HepG2 (cell line): ENCODE measurements around the gene C1orf35. TPM values are rescaled to one million over a fixed set of nuclear protein-coding genes. Genes with fewer than 3 reads are reported as not detected.

Experiments
- ATF4 ChIP-seq, 2 experiments: fragments of 450-650 bp in 1 of 2; sonication (generic) in 1 of 2; formaldehyde crosslinking; IDR thresholded peaks; 2 replicates each; pipeline versions ENCODE4 v1.5.0 to v1.8.0; 2020 to 2022; ENCODE audit warnings: mild to moderate bottlenecking in 1 of 2, missing genetic modification reagents in 1 of 2
- ERF ChIP-seq: IDR thresholded peaks from 2 replicates; pipeline ENCODE4 v1.6.1; 2018; ENCODE audit warnings: missing biosample characterization, missing genetic modification reagents
- GATAD2A ChIP-seq: IDR thresholded peaks from 2 replicates; pipeline ENCODE4 v1.6.1; 2016
- HOXA5 ChIP-seq: sonication (generic); formaldehyde crosslinking; IDR thresholded peaks from 2 replicates; pipeline ENCODE4 v1.4.0; 2020; ENCODE audit warnings: missing genetic modification reagents
- MED8 ChIP-seq: sonication (generic); formaldehyde crosslinking; IDR thresholded peaks from 2 replicates; pipeline ENCODE4 v1.8.1; 2023; ENCODE audit warnings: mild to moderate bottlenecking, missing genetic modification reagents; ENCODE audit not compliant: insufficient replicate concordance
- MTA1 ChIP-seq: sonication (generic); formaldehyde crosslinking; IDR thresholded peaks from 2 replicates; pipeline ENCODE4 v1.4.0; 2020; ENCODE audit warnings: missing genetic modification reagents, mild to moderate bottlenecking, borderline replicate concordance
- MTERF4 ChIP-seq: sonication (generic); formaldehyde crosslinking; IDR thresholded peaks from 2 replicates; pipeline ENCODE4 v1.8.0; 2023; ENCODE audit warnings: mild to moderate bottlenecking, missing genetic modification reagents
- PHF8 ChIP-seq: sonication (generic); formaldehyde crosslinking; IDR thresholded peaks from 2 replicates; pipeline ENCODE4 v1.5.0; 2020; ENCODE audit warnings: missing genetic modification reagents
- REST ChIP-seq, 2 experiments: IDR thresholded peaks; 2 replicates each; pipeline ENCODE4 v1.6.1; 2011 to 2012; ENCODE audit warnings: low read length in 2 of 2, borderline replicate concordance in 1 of 2, low read depth in 1 of 2, mild to moderate bottlenecking in 1 of 2, moderate library complexity in 1 of 2
- SKI ChIP-seq: fragments of 450-650 bp; IDR thresholded peaks from one replicate; pipeline ENCODE4 v1.6.1; 2018; ENCODE audit warnings: mild to moderate bottlenecking; ENCODE audit not compliant: partially characterized antibody
- TBX3 ChIP-seq: fragments of 450-650 bp; IDR thresholded peaks from 2 replicates; pipeline ENCODE4 v1.6.1; 2017; ENCODE audit warnings: antibody characterized with exemption, mild to moderate bottlenecking, inconsistent platforms, borderline replicate concordance
- WIZ ChIP-seq: sonication (generic); formaldehyde crosslinking; IDR thresholded peaks from 2 replicates; pipeline ENCODE4 v1.5.1; 2020; ENCODE audit warnings: mild to moderate bottlenecking, missing genetic modification reagents
- ZBTB49 ChIP-seq: sonication (generic); formaldehyde crosslinking; IDR thresholded peaks from 2 replicates; pipeline ENCODE4 v1.4.0; 2020; ENCODE audit warnings: missing genetic modification reagents, borderline replicate concordance
- ZFY ChIP-seq: sonication (generic); formaldehyde crosslinking; IDR thresholded peaks from 2 replicates; pipeline ENCODE4 v1.4.0; 2020; ENCODE audit warnings: missing genetic modification reagents
- ZNF749 ChIP-seq: sonication (generic); formaldehyde crosslinking; IDR thresholded peaks from 2 replicates; pipeline ENCODE4 v1.8.0; 2022; ENCODE audit warnings: mild to moderate bottlenecking, missing genetic modification reagents, moderate library complexity, borderline replicate concordance
- polyA plus RNA-seq, 8 experiments: library from polyadenylated mRNA; depleted of rRNA in 3 of 8; stranded (reverse) in 7 of 8; unstranded in 1 of 8; fragments of >200 nt; fragmentation: Illumina TruSeq in 4 of 8; extraction: Trizol in 4 of 8; gene quantifications; 2 replicates each; pipeline versions ENCODE4 v1.2.1 to v1.2.3, GENCODE V29; 2011 to 2016; ENCODE audit warnings: low read depth in 4 of 8, missing spikeins in 1 of 8, mixed read lengths in 1 of 8; ENCODE audit not compliant: insufficient read depth in 1 of 8
- total RNA-seq, 5 experiments: library from RNA; depleted of rRNA; stranded (reverse); fragments of >200 nt; fragmentation: Illumina TruSeq; extraction: Trizol; gene quantifications; 2 replicates each; pipeline ENCODE4 v1.2.3, GENCODE V29; 2016; ENCODE audit warnings: low read depth in 1 of 5
- TF ChIP-seq, protein P1 (sequence below): sonication (generic); formaldehyde crosslinking; IDR thresholded peaks from 2 replicates; pipeline ENCODE4 v1.4.0; 2020; ENCODE audit warnings: mild to moderate bottlenecking, missing genetic modification reagents

Gene C1orf35
- total and polyA plus RNA-seq, 2 of the 13 experiments (the other 11 are each of a cell fraction or from before 2014, with no cell fraction given) = 8.1 to 19.3 TPM

DNA sequence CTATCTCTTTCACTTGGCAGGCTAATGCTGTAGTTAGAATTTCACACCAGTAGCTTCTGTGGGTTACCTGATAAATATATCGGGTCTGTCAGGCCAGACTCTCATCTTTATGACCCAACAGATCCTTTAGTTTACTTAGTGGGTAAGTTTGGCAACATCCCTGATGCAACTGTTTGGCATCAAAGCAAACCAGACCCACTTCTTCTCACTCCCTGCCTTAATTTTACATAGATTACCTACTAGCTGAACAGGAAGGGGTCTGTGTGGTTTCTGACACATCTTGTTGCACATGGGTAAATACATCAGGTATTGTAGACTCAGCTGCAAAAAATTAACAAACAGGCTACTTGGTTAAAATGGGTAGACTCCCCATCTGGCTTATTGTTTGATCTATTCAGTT lies 33.8 kb upstream of the C1orf35 start (continued):
- no peak for TF ChIP-seq MTA1
- TF ChIP-seq, protein P1, sequence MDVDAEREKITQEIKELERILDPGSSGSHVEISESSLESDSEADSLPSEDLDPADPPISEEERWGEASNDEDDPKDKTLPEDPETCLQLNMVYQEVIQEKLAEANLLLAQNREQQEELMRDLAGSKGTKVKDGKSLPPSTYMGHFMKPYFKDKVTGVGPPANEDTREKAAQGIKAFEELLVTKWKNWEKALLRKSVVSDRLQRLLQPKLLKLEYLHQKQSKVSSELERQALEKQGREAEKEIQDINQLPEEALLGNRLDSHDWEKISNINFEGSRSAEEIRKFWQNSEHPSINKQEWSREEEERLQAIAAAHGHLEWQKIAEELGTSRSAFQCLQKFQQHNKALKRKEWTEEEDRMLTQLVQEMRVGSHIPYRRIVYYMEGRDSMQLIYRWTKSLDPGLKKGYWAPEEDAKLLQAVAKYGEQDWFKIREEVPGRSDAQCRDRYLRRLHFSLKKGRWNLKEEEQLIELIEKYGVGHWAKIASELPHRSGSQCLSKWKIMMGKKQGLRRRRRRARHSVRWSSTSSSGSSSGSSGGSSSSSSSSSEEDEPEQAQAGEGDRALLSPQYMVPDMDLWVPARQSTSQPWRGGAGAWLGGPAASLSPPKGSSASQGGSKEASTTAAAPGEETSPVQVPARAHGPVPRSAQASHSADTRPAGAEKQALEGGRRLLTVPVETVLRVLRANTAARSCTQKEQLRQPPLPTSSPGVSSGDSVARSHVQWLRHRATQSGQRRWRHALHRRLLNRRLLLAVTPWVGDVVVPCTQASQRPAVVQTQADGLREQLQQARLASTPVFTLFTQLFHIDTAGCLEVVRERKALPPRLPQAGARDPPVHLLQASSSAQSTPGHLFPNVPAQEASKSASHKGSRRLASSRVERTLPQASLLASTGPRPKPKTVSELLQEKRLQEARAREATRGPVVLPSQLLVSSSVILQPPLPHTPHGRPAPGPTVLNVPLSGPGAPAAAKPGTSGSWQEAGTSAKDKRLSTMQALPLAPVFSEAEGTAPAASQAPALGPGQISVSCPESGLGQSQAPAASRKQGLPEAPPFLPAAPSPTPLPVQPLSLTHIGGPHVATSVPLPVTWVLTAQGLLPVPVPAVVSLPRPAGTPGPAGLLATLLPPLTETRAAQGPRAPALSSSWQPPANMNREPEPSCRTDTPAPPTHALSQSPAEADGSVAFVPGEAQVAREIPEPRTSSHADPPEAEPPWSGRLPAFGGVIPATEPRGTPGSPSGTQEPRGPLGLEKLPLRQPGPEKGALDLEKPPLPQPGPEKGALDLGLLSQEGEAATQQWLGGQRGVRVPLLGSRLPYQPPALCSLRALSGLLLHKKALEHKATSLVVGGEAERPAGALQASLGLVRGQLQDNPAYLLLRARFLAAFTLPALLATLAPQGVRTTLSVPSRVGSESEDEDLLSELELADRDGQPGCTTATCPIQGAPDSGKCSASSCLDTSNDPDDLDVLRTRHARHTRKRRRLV (CRISPR knock-in tag) = no peak
- peak; percentile 23; the same call in 1 of the 2 replicates for TF ChIP-seq TBX3
- TF ChIP-seq ZFY (CRISPR knock-in tag) = no peak
- no peak for TF ChIP-seq REST (IDR thresholded peaks at IDR 0.05; ENCODE audit: borderline replicate concordance in 1 of 2, low read depth in 1 of 2, low read length in 2 of 2)
- TF ChIP-seq ATF4 (CRISPR knock-in tag; IDR thresholded peaks at IDR 0.05) = peak in 1 of 2 experiments; percentile 88; a peak in 2 of 4 replicates
- TF ChIP-seq ZBTB49 (CRISPR knock-in tag) = no peak
- no peak for TF ChIP-seq HOXA5
- no peak for TF ChIP-seq MED8 (CRISPR knock-in tag)
- no peak for TF ChIP-seq SKI
- TF ChIP-seq MTERF4 (CRISPR knock-in tag) = no peak
- TF ChIP-seq GATAD2A (CRISPR knock-in tag) = 0 out of 2 replicates have a peak, but pooled peaks have one; percentile 12
- no peak for TF ChIP-seq PHF8
- TF ChIP-seq WIZ = no peak
- no peak for TF ChIP-seq ERF
- TF ChIP-seq ZNF749 (CRISPR knock-in tag) = no peak
